HCT116 (cell line): ENCODE data around the gene TAOK3. TPM values are rescaled to one million over a fixed set of nuclear protein-coding genes. Genes with fewer than 3 reads are reported as not detected.

Source experiments
- ATAC-seq: fragments of 200-7000 bp; cut with Tn5 transposase; 2 replicates; pipeline ENCODE4 v1.9.1; 2020; ENCODE audit warnings: mild to moderate bottlenecking, moderate library complexity
- BruUV-seq: library from RNA; stranded (reverse); fragments of 400-500 nt; replicated peaks from 2 replicates; lab custom pipeline; 2021; lab: Mats Ljungman, UMichigan
- CTCF ChIA-PET: fragments of 300-600 bp; sonication (Branson Sonifier 250); formaldehyde crosslinking; loops from one replicate; lab custom pipeline; 2021; ENCODE audit warnings: antibody characterized with exemption; lab: Charles Lee
- POLR2A ChIA-PET: fragments of 300-600, 350-600 bp; sonication (Branson Sonifier 250); formaldehyde crosslinking; loops from one replicate; lab custom pipeline; 2021; ENCODE audit warnings: antibody characterized with exemption; lab: Charles Lee
- RAD21 ChIA-PET, 2 experiments: fragments of 300-600 bp; sonication (Branson Sonifier 250); formaldehyde crosslinking; loops; one replicate each; lab custom pipeline; 2023; ENCODE audit warnings: low total read pairs in 2 of 2; ENCODE audit not compliant: uncharacterized antibody in 2 of 2, unreplicated experiment in 2 of 2, low non-redundant PET in 1 of 2; lab: Charles Lee
- DNase-seq: peaks from one replicate; pipeline ENCODE4 v3.0.0-alpha.2; 2010; ENCODE audit warnings: low read depth, low spot score
- H2AFZ ChIP-seq: fragments of 200-600 bp; shearing (Covaris generic), sonication (generic); 2 replicates; pipeline ENCODE4 v1.6.1; 2017; ENCODE audit warnings: low read depth, mixed run types, mixed read lengths, antibody characterized with exemption, low read length; ENCODE audit not compliant: poor library complexity, severe bottlenecking
- H3K27ac ChIP-seq: 2 replicates; pipeline ENCODE4 v1.5.1; 2012; ENCODE audit warnings: low read depth, low read length
- H3K27me3 ChIP-seq: fragments of 200-600 bp; sonication (generic); 2 replicates; pipeline ENCODE4 v1.6.1; 2016; ENCODE audit warnings: mixed run types, low read length, mixed read lengths; ENCODE audit not compliant: insufficient read depth
- H3K36me3 ChIP-seq, 2 experiments: fragments of 200-500 bp in 1 of 2; fragments of 200-600 bp in 1 of 2; sonication (Bioruptor generic) in 1 of 2; sonication (generic) in 1 of 2; 2 replicates each; pipeline versions ENCODE4 v1.5.1 to v1.6.1; 2014 to 2016; ENCODE audit warnings: low read length in 2 of 2, inconsistent platforms in 1 of 2, mixed read lengths in 1 of 2, mixed run types in 1 of 2; ENCODE audit not compliant: insufficient read depth in 2 of 2, control insufficient read depth in 1 of 2
- H3K4me1 ChIP-seq, 2 experiments: fragments of 200-600 bp in 1 of 2; sonication (generic) in 1 of 2; 2 replicates each; pipeline versions ENCODE4 v1.5.1 to v1.6.1; 2012 to 2017; ENCODE audit warnings: low read length in 2 of 2, inconsistent platforms in 1 of 2, mild to moderate bottlenecking in 1 of 2, mixed read lengths in 1 of 2, mixed run types in 1 of 2, moderate library complexity in 1 of 2; ENCODE audit not compliant: insufficient read depth in 2 of 2, control insufficient read depth in 1 of 2
- H3K4me2 ChIP-seq: fragments of 200-600 bp; sonication (generic); 2 replicates; pipeline ENCODE4 v1.6.1; 2017; ENCODE audit warnings: mixed run types, low read length, mixed read lengths
- H3K4me3 ChIP-seq, 2 experiments: fragments of 200-600 bp in 1 of 2; sonication (generic) in 1 of 2; replicated peaks in 1 of 2; 2 replicates each; pipeline ENCODE4 v1.5.1; 2011 to 2016; ENCODE audit warnings: low read length in 2 of 2, control low read depth in 1 of 2, low read depth in 1 of 2, mild to moderate bottlenecking in 1 of 2, mixed read lengths in 1 of 2, mixed run types in 1 of 2
- H3K79me2 ChIP-seq: fragments of 200-600 bp; sonication (generic); 2 replicates; pipeline ENCODE4 v1.6.1; 2017; ENCODE audit warnings: mild to moderate bottlenecking, mixed run types, low read length, moderate library complexity, mixed read lengths; ENCODE audit not compliant: insufficient read depth
- H3K9ac ChIP-seq: fragments of 200-600 bp; sonication (generic); 2 replicates; pipeline ENCODE4 v1.6.1; 2016; ENCODE audit warnings: low read length, mixed read lengths
- H3K9me2 ChIP-seq: fragments of 200-600 bp; sonication (generic), shearing (Covaris generic); 2 replicates; pipeline ENCODE4 v1.6.1; 2017; ENCODE audit warnings: mixed run types, mild to moderate bottlenecking, moderate library complexity; ENCODE audit not compliant: insufficient read depth
- H3K9me3 ChIP-seq, 2 experiments: fragments of 200-500 bp in 1 of 2; fragments of 200-600 bp in 1 of 2; sonication (Bioruptor generic) in 1 of 2; sonication (generic) in 1 of 2; 2 replicates each; pipeline ENCODE4 v1.6.1; 2014 to 2017; ENCODE audit warnings: low read length in 2 of 2, mixed read lengths in 2 of 2, inconsistent platforms in 1 of 2, low read depth in 1 of 2, mild to moderate bottlenecking in 1 of 2, mixed run types in 1 of 2, moderate library complexity in 1 of 2; ENCODE audit not compliant: control insufficient read depth in 1 of 2, insufficient read depth in 1 of 2
- H4K20me1 ChIP-seq: fragments of 200-600 bp; sonication (generic), shearing (Covaris generic); 2 replicates; pipeline ENCODE4 v1.6.1; 2017; ENCODE audit warnings: mixed run types, mild to moderate bottlenecking, moderate library complexity; ENCODE audit not compliant: insufficient read depth
- CBX3 ChIP-seq: IDR thresholded peaks from 2 replicates; pipeline ENCODE4 v1.6.1; 2012; ENCODE audit warnings: low read depth
- CEBPB ChIP-seq: IDR thresholded peaks from 2 replicates; pipeline ENCODE4 v1.6.1; 2012; ENCODE audit warnings: low read depth
- EGR1 ChIP-seq: IDR thresholded peaks from 2 replicates; pipeline ENCODE4 v1.6.1; 2012; ENCODE audit warnings: low read depth
- ELF1 ChIP-seq: IDR thresholded peaks from 2 replicates; pipeline ENCODE4 v1.6.1; 2012; ENCODE audit warnings: low read depth, borderline replicate concordance
- FOSL1 ChIP-seq: IDR thresholded peaks from 2 replicates; pipeline ENCODE4 v1.6.1; 2012; ENCODE audit warnings: low read depth
- JUND ChIP-seq: IDR thresholded peaks from 2 replicates; pipeline ENCODE4 v1.6.1; 2012
- POLR2A ChIP-seq: IDR thresholded peaks from 2 replicates; pipeline ENCODE4 v1.7.0; 2011; ENCODE audit warnings: borderline replicate concordance; ENCODE audit not compliant: insufficient read depth, insufficient read length; ENCODE audit errors: extremely low read depth
- POLR2AphosphoS5 ChIP-seq: IDR thresholded peaks from 2 replicates; pipeline ENCODE4 v1.6.1; 2011; ENCODE audit warnings: mild to moderate bottlenecking, low read depth, low read length, moderate library complexity
- RAD21 ChIP-seq: IDR thresholded peaks from 2 replicates; pipeline ENCODE4 v1.6.1; 2012; ENCODE audit warnings: low read depth, mild to moderate bottlenecking
- SIN3A ChIP-seq: IDR thresholded peaks from 2 replicates; pipeline ENCODE4 v1.6.1; 2012; ENCODE audit warnings: low read depth
- SP1 ChIP-seq: IDR thresholded peaks from 2 replicates; pipeline ENCODE4 v1.6.1; 2012; ENCODE audit warnings: low read depth
- TCF7L2 ChIP-seq: IDR thresholded peaks from 2 replicates; pipeline ENCODE4 v1.7.0; 2011; ENCODE audit warnings: borderline replicate concordance, inconsistent platforms; ENCODE audit not compliant: insufficient read depth, insufficient read length; ENCODE audit errors: extremely low read depth
- YY1 ChIP-seq: IDR thresholded peaks from 2 replicates; pipeline ENCODE4 v1.6.1; 2011; ENCODE audit warnings: low read length, low read depth, moderate library complexity, mild to moderate bottlenecking; ENCODE audit not compliant: insufficient replicate concordance; ENCODE audit errors: extremely low read depth
- ZFX ChIP-seq: fragments of 450-650 bp; IDR thresholded peaks from 2 replicates; pipeline ENCODE4 v1.6.1; 2017
- ZNF274 ChIP-seq: fragments of 200-500 bp; sonication (Bioruptor generic); IDR thresholded peaks from 2 replicates; pipeline ENCODE4 v1.6.1; 2014; ENCODE audit warnings: mild to moderate bottlenecking, low read depth, low read length, inconsistent platforms
- intact Hi-C: fragments of 100-400 bp; cut with micrococcal nuclease; formaldehyde crosslinking; loops from 2 replicates; pipeline ENCODE4 v1.10.0; 2022
- total RNA-seq: library from RNA; stranded (reverse); gene quantifications from one replicate; pipeline ENCODE4 v1.2.1, GENCODE V29; 2021; ENCODE audit not compliant: unreplicated experiment
- TF ChIP-seq, protein P1 (sequence below): IDR thresholded peaks from 2 replicates; pipeline ENCODE4 v1.6.1; 2011; ENCODE audit warnings: mild to moderate bottlenecking, low read length, moderate library complexity; ENCODE audit not compliant: insufficient replicate concordance; ENCODE audit errors: extremely low read depth
- TF ChIP-seq, protein P2 (sequence below): IDR thresholded peaks from 2 replicates; pipeline ENCODE4 v1.6.1; 2012
- TF ChIP-seq, protein P3 (sequence below), 3 experiments: fragments of 200-600 bp in 1 of 3; sonication (generic) in 1 of 3; IDR thresholded peaks in 2 of 3; conservative IDR thresholded peaks in 1 of 3; 2 replicates each; pipeline ENCODE4 v1.5.1; 2012 to 2017; ENCODE audit warnings: low read depth in 2 of 3, low read length in 2 of 3, antibody characterized with exemption in 1 of 3, borderline replicate concordance in 1 of 3, control low read depth in 1 of 3, mild to moderate bottlenecking in 1 of 3, mixed read lengths in 1 of 3, mixed run types in 1 of 3, moderate library complexity in 1 of 3; ENCODE audit not compliant: insufficient read depth in 1 of 3

Gene TAOK3
- total RNA-seq, 1 experiment from 2014 or later: 10.5 TPM

DNA sequence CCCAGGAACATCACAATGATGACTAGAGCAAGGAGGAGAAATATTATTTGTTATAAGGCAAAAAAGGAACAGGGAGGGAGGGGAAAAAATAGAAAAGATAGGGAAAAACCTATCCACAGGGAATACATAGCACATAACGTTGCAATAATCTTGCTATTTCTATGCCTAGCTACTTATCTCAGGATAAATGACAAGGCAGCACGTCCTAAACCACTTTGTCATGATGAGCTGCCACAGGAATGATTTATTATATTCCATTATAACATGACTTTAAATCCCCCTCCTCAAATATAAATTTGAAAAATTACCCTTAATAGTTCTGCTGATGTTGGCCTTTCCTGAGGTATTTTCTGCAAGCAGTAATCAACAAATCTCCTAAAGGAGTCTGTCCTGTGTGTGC, 160.1 kb downstream of the TAOK3 start:
- Histone ChIP-seq H3K79me2 (no peaks in the 10 kb centered on the region), H3K4me2 (no peak overlapping the region), H3K9ac (no peak overlapping the region), H4K20me1 (no peaks in the 10 kb centered on the region), H3K9me3 (no peaks in the 10 kb centered on the region), H3K27me3 (no peaks in the 10 kb centered on the region), H2AFZ (no peak overlapping the region), H3K9me2 (no peaks in the 10 kb centered on the region), H3K27ac (no peak overlapping the region), H3K36me3 (no peaks in the 10 kb centered on the region), H3K4me1 (no peaks in the 10 kb centered on the region), H3K4me3 (no peak overlapping the region)
- ChIA-PET CTCF (no interaction called here), POLR2A (no interaction called here), RAD21 (no interaction called here)
- DNase-seq (no peak), ATAC-seq (no peak)
- BruUV-seq: no TSS peak
- no peak for TF ChIP-seq RAD21
- no peak for TF ChIP-seq ZNF274
- intact Hi-C loops: no loop called here

DNA sequence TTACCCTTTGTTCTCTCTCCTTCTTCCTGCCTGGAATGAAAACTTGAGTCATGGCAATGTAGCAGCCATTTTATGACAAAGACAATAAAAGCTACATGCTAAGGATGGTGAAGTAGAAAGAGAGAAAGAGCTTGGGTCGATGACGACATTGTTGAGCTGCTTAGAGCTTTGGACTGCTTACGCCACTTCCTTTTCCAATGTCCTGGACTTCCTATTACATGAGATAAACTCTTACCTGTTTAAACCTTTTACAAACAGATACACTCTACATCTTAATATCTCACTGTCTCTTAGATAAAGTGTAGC, 166.6 kb downstream of the TAOK3 start:
- intact Hi-C loops: no loop called here
- DNase-seq: no peak
- no peak overlapping the region for H3K4me2 ChIP-seq
- no peak overlapping the region for H3K27ac ChIP-seq
- H3K9ac ChIP-seq: no peak overlapping the region
- no peak overlapping the region for H3K4me3 ChIP-seq
- BruUV-seq: no TSS peak
- H3K9me2 ChIP-seq: no peaks in the 10 kb centered on the region
- ChIA-PET POLR2A (no interaction called here), RAD21 (no interaction called here), CTCF (no interaction called here)
- H3K36me3 ChIP-seq: no peaks in the 10 kb centered on the region
- no peaks in the 10 kb centered on the region for H3K27me3 ChIP-seq
- no peak overlapping the region for H2AFZ ChIP-seq
- ATAC-seq: no peak
- H3K4me1 ChIP-seq: no peaks in the 10 kb centered on the region
- no peaks in the 10 kb centered on the region for H4K20me1 ChIP-seq
- no peaks in the 10 kb centered on the region for H3K9me3 ChIP-seq
- H3K79me2 ChIP-seq: no peaks in the 10 kb centered on the region
- TF ChIP-seq, protein P1, sequence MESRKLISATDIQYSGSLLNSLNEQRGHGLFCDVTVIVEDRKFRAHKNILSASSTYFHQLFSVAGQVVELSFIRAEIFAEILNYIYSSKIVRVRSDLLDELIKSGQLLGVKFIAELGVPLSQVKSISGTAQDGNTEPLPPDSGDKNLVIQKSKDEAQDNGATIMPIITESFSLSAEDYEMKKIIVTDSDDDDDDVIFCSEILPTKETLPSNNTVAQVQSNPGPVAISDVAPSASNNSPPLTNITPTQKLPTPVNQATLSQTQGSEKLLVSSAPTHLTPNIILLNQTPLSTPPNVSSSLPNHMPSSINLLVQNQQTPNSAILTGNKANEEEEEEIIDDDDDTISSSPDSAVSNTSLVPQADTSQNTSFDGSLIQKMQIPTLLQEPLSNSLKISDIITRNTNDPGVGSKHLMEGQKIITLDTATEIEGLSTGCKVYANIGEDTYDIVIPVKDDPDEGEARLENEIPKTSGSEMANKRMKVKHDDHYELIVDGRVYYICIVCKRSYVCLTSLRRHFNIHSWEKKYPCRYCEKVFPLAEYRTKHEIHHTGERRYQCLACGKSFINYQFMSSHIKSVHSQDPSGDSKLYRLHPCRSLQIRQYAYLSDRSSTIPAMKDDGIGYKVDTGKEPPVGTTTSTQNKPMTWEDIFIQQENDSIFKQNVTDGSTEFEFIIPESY: no peak
- TF ChIP-seq FOSL1: no peak
- no peak for TF ChIP-seq JUND
- no peak for TF ChIP-seq ZFX
- no peak for TF ChIP-seq EGR1
- no peak for TF ChIP-seq CEBPB
- TF ChIP-seq, protein P2, sequence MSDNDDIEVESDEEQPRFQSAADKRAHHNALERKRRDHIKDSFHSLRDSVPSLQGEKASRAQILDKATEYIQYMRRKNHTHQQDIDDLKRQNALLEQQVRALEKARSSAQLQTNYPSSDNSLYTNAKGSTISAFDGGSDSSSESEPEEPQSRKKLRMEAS: no peak
- no peak for TF ChIP-seq SP1
- TF ChIP-seq SIN3A: no peak
- TF ChIP-seq YY1: no peak
- TF ChIP-seq TCF7L2: no peak
- TF ChIP-seq ELF1: no peak
- no peak for TF ChIP-seq POLR2AphosphoS5
- TF ChIP-seq POLR2A: no peak
- TF ChIP-seq ZNF274: no peak
- TF ChIP-seq, protein P3, sequence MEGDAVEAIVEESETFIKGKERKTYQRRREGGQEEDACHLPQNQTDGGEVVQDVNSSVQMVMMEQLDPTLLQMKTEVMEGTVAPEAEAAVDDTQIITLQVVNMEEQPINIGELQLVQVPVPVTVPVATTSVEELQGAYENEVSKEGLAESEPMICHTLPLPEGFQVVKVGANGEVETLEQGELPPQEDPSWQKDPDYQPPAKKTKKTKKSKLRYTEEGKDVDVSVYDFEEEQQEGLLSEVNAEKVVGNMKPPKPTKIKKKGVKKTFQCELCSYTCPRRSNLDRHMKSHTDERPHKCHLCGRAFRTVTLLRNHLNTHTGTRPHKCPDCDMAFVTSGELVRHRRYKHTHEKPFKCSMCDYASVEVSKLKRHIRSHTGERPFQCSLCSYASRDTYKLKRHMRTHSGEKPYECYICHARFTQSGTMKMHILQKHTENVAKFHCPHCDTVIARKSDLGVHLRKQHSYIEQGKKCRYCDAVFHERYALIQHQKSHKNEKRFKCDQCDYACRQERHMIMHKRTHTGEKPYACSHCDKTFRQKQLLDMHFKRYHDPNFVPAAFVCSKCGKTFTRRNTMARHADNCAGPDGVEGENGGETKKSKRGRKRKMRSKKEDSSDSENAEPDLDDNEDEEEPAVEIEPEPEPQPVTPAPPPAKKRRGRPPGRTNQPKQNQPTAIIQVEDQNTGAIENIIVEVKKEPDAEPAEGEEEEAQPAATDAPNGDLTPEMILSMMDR (IDR thresholded peaks at IDR 0.05 in 2 of 3, conservative IDR thresholded peaks at IDR 0.05 in 1 of 3; ENCODE audit: borderline replicate concordance in 1 of 3, insufficient read depth in 1 of 3, low read depth in 2 of 3, low read length in 2 of 3): no peak
- no peak for TF ChIP-seq CBX3
